HTERT RPE-1 (cell line): Measurements from ENCODE around the gene NUB1.

ENCODE experiments used
- in situ Hi-C: fragments of 300-500 bp; cut with MboI; formaldehyde crosslinking; loops from 4 replicates; pipeline ENCODE4 v1.14.3; 2020; ENCODE audit warnings: low sequenced_read_pairs

The NUB1 gene

DNA sequence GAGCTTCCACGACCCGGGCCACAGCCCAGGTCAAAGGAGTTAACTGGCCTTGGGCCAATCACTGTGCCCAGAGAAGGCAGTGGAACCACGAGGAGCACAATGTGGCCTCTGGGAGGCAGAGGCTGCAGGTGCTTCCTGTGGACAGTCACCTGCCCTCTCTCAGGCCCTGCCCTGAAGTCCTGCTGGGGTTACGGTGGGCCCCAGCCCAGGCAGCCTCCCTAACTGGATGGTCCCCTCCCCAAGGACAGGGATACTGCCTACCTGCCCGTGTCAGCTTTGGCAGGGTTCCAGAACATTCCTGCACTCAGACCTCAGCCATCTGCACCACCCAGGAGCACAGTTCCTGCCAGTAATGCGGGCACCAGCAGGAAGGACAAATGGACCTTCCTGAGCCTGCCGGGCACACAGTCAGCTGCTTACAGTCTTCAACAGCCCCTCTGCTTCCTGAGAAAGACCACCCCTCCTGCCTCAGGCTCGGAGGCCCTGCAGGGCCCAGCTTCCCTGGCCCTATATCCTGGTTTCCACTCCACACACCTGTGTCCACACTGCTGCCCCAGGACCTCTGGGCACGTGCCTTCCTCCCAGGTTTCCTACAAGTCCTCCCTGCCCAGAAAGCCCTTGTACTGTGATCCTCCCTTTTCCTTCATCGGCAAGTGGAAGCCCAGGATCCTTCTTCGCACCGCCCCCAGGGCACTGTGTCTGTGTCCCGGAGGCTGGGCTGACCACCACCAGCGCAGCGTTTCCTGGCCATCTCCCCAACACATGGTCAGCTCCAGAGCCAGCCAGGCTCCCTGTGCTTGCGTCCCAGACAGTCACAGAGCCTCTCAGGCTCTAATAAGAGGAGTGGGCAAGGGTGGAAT is 44.9 kb downstream of the NUB1 start:
- in situ Hi-C loops, result no loop called here

DNA sequence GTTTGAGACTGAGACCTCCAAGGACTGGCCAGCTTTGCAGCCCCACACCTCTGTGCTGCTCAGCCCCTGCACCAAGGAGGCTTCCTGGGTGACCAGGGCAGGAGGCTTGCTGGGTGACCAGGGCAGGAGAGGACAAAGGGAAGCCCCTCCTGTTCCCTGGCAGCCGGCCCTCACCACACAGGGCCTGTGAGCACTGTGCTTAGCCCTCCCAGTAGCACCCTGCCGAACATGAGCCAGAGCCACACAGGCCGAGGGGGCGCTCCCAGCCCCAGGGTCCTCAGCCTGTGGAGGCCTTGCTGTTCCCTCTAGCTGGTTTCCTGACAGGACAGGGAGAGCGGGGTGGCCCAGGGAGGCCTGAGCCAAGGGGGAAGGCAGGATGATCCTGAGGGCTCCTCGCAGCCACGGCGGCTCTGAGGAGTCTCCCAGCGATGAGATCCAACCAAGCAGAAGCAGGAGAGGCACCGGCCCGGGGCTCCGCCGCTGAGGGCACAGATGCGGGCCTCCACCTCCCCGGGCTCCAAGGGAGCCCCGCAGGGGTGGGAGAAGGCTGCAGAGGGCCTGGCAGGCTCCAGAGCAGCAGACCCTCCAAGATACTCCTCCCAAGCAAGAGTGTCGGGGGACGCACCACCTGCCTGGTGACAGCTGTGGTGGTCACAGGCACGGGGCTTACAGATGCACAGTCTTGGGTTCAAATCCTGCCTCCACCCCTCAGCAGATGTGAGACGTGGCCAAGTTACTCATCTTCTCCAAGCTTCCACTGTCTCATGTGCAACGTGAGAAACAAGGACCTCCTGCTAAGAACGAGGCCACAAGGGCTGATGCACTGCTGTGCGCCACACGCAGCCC is 45.8 kb downstream of the NUB1 start:
- in situ Hi-C loops, result no loop called here

DNA sequence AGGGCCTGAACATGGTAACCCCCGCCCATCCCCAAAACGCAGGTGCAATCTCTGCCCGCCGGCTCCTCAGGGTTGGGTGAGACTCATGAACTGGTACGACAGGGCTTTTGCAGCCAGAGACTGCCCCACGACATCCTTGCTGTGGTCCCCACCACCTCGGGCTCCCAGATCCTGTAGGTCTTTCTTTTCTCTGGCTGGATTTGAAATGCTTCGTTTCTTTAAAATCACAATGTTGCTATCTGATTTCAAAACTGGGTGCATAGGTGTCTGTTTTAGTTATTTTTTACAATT is 46.3 kb downstream of the NUB1 start:
- in situ Hi-C loops, result no loop called here

DNA sequence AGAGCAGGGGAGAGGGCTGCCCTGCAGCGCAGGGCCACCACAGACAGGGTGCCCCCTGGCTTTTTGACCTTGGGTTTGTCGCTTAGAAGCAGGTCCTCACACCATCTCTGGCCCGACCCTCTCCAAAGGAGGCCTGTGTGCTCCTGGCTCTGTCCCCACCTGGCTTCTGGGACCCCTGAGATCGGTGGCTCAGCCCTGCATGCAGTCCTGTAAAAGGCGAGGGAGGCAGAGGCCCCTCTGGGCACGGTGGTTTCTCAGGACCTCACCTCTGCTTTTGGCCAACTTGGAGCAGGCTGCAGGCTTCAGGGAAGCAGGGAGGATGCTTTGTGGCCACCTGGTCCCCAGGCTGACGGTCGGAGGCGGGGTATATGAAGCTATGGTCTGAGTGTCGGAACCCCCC is 46.8 kb downstream of the NUB1 start:
- in situ Hi-C loops, result no loop called here

DNA sequence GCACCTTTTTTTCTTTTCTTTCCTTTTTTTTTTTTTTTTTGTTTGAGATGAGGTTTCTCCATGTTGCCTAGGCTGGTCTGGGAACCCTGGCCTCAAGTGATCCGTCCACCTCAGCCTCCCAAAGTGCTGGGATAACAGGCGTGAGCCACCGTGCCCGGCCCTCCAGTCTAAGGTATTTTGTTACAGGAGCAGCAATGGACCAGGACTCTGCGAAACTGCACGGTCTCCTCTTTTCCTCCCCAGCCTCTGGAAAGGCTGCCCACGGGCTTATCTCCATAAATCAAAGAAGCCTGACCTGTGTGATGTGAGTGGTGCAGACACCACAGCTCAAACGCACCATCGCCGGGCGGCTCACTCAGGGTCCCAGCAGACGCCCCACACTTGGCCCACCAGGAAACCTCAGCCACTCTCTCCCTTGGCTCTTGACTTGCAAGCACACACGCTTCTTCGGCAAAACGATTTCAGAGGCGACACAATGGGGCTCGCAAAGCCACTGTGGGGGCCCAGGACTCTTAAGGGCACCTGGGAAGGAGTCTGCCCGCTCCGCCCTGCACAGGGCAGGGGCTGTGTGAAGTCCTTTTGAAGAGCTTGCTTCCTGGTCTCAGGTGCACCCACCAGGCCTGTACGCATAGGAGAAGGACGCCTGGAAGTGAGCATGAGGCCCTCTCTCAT is 47.6 kb downstream of the NUB1 start:
- in situ Hi-C loops, result no loop called here

DNA sequence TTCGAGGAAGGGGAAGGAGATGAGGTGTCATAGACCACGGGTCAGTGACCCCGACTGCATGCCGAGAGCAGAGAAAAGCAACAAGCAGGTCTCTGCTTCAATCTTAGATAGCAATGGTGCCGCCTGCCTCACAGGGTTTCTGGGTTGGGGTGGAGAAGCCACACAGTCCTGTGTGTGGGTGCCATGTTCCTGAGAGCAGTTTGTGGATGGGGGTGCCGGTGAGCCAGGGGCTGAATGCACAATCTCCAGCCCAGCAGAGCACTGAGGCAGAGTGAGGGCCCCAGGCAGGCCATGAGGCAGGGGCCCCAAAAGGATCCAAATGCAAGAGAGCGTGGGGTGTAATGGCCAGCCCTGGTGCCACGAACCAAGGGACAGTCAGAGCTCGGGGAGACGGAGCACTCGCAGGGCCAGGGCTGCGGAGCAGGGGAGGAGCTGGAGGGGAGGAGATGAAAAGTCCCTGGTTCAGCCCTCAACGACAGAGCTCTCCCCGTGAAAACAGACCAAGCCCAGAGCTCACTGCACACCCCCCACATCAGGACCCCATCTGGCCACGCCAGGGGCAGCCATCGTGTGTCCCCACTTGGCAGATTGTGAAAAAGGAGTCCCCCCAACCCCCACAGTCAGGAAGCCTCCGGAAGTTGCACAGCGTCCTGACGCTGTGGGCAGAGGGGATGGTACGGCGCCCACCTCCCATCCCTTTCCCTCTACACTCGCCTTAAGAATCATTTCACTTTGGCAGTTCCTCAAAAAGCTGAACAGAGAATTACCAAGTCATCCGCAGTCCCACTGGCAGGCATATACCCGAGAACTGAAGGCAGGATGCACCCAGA is 48.4 kb downstream of the NUB1 start:
- in situ Hi-C loops, result no loop called here

DNA sequence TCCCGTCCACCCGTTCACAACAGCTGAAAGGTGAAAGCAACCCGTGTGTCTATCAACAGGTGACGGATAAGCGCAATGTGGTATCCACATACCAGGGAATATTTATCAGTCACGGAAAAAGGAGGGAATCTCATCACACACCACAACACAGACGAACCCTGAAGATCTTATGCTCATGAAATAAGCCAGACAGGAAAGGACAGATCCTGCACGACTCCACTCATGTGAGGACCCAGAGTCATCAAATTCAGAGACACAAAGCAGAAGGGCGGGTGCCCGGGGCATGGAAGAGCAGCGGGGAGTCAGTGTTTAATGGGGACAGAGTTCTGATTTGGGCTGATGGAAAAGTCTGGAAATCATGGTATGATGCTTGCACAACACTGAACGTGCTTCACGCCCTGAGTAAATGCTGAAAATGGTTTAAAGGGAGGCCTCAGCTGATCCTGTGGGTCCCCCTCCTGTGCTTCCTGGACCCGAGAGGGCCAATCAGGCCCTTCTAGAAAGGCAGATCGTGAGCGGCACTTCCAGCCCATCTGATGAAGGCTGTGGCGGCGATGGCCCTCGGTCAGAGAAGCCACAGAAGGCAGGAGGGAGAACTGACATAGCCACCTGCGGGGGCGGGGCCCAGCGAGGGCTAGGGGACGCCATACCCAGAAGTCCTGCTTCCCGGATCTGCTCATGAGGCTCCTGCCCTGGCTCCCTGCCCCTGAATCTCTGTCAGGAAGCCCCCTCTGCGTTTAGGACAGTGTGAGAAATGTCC is 49.2 kb downstream of the NUB1 start:
- in situ Hi-C loops, result no loop called here

DNA sequence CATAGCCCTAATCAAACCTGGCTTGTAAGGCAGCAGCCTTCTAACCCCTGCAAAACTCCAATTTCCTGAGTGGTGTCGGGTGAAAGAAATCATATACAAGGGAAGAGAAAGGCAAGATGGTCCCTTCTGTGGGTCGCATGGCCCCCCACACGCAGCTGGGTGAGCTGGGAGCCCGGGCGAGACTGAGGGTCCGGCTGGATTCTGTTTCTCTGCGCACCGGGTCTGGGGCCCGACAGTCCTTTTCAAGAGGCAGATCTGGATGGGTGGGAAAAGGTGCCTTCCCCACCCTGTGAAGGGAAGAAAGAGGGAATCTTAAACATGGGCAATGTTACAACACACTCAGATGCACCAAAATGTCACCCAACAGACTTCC is 49.7 kb downstream of the NUB1 start:
- in situ Hi-C loops, result no loop called here

DNA sequence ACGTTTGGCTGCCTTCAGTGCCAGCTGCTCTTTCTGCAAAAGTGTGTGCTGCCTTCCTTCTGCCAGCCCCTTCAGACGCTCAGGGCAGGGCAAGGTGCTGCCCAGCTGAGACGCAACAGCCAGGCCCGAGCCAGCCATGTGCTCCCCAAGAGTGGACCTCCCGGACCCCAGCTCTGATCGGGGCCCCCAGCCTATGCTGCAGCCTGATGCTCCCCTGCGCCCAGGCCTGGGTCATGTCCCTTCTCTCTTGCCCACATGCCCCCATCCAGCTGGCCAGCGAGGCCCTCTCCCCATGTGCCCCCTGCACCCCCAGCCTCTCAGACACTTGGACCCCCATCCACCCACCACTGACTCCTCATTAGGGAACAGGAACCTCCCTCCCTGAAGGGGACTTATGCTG is 50.4 kb downstream of the NUB1 start:
- in situ Hi-C loops, result no loop called here

DNA sequence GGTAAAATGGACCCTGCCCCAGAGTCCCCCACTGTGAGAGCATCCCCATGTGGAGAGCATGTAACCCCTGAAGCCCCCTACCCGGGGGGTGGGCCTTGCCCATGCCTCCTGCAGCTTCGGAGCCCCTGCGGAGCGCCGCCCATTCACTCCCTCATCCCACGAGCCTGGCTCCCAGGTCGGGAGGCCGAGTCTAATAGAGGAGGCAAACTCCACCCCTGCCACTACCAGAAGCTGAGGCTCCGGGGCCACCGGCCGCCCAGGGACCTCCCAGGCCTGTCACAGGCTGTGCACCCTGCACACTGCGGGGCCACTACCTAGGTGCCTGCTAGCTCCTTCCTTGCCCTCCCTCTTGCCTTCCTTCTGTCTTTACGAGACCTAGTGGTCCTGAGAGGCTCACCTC is 50.8 kb downstream of the NUB1 start:
- in situ Hi-C loops, result no loop called here

DNA sequence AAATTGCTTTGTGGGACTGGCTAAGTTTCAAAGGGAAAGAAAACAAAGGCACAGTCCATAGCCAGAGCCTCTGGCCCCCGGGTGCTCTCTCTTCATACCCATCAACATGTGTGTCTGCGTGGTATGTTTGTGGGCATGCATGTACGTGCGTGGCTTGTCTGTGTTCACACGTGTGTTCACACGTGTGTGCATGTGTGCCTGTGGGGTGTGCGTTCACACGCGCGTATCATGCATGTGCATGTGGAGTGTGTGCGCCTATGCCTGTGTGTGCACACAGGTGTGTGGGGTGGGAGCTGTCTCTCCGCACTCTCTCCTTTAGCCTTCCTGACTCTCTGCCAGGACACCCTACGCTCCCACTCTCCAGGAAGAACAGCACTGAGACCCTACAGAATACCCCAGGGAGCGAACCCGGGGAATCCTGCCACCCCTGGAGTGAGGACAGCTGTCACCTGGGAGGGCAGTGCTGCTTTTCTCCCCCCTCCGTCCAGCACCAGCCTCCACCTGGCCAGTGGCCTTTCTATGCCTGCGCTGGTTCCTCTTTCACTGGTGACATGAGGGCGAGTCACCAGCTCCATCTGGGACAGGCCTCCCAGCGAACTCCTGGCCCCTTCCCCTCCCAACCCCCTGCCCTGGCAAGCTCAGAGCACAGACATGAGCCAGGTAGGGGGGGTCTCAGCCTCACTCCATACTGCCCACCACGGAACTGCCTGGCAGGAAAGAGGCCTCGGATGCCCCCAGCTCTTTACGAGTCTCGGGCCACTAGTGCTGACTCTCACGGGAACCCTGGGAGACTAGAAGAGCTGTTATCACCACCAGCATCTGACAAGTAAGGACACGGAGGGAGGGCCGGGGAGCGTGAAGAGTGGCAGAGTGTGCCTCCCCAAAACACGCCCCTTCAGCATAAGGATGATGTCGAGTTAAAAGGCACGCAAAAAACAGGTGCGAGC is 51.7 kb downstream of the NUB1 start:
- in situ Hi-C loops, result no loop called here

DNA sequence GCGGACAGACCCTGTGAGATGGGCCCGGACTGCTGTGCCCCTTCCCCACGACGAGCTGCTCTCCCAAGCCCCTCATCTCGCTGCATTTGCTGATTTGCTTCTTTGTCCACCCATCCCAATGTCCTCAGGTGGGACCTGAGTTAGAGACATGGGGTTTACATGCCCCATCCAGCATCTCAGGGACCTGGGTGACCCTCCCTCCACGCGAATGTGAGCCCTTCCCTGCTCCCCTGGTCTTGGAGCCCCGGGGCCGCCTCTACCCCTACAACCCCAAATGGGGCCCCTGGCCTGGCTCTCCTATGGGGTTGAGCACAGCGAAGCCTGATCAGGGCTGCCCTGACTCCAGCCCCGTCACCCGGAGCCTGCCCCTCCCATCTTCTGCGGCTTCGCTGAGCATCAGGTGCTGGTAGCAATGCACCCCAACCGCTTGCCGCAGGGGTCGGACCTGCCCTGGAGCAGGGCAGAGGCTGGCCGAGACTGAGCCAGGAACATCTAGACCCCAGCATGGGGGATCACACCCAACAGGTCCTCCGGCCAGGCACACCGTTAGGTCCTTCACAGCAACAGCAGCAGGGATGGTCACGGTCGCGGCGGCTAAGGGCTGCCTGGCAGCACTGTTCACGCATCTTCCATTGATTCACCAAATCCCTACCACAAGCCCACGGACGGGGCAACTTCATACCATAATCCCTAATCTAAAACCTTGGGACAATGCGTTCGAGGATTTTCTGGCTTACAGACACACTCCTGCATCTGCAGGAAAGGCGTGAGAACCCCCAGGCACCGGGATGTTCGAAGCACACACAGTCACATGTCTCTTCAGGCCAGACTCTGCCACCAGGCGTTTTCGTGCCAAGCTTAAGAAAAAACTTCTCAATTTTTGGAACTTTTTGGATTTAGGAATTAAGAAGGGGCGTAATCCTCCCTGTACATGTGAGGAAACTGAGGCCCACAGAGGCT is 52.7 kb downstream of the NUB1 start:
- in situ Hi-C loops, result no loop called here

DNA sequence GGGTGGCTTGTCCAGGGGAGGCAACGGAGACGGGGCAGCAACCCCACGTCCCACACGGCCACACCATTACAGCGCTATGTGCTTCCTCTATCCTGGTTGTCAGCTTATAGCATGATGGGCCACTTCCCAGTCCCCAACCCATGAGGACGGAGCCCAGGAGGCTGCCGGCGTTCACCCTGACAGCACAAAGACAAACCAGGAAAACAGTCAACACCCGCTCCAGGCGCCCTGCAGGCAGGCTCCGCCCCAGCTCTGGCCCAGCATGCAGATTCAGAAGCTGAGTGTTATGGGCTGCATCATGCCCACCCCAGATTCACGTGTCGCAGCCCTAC is 53.4 kb downstream of the NUB1 start:
- in situ Hi-C loops, result no loop called here

DNA sequence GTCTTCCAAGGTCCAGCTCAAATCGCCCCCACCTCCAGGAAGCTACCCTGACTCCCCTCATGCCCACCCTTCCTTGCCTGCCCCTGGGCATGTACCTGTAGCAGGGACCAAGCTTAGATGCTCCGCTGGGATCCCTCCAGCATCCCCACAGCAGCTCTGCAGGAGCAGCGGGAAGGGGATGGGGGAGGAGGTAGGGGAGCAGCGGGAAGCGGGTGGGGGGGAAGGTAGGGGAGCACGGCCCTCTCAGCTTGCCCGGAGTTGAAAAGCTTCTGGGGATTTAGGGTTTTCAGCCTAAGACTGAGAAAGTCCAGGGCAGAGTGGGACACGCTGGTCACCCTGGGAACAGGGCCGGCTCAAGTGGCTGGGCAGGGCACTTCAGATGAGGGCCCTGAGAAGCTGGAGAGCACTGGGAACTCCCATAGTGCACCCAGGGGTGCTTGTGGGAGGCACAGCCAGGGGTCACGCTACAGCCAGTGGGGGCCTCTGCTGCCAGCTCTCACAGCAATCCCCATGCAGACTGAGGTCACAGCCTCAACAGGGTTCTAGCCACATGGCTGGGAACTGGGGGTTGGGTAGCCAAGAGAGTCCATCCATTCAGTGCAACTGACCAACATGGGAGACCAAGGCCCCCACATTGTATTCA is 54.8 kb downstream of the NUB1 start:
- in situ Hi-C loops, result no loop called here

DNA sequence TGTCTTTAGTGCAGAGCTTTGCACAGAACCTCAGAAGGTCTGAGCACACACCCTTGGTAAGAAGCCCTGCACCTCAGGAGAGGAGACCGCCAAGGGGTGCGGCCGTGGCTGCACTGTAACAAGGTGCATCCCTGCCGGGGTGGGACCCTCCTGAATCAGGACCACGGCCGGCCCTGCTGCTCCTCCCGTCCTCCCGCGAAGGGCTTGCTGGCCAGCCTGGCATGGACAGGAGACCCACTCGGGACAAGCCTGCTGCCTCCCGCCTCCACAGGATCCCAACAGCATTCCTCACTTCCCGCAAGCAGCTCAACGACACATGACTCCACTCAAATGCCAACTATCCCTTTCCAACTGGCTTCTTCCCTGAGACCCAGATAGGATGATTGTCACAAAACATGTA is 55.4 kb downstream of the NUB1 start:
- in situ Hi-C loops, result no loop called here

DNA sequence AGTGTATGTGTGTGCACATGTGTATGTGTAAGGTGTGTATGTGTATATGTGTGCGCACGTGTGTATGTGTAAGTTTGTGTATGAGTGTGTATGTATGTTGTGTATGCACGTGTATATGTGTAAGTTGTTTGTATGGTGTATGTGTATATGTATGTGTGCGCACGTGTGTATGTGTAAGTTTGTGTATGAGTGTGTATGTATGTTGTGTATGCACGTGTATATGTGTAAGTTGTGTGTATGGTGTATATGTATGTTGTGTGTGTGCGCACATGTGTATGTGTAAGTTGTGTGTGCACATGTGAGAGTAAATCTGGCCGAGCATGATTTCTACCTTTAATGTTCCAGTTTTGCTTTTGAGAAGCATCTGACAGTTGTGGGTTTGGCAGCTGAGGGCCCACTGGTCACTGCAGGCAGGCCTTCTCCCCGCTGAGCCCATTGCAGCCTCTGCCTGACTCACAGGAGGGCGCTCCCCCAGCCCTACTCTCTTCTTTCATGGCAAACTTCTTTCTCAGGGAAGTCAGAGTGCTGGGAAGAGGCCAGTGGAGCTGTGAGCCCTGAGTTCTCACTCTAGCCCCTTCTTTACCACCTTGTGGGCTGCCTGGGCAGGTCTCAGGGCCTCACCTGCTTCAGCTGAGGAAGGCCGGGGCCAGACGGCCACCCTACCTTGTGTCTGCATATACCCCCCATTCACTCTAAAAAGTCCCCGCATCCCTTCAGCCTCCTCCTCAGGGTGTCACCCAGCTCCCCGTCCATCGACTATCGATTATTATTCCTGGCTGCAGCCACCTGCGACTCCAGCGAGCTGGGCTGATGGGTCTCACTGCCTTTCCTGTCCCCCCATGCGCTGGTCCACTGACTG is 57.1 kb downstream of the NUB1 start:
- in situ Hi-C loops, result no loop called here

DNA sequence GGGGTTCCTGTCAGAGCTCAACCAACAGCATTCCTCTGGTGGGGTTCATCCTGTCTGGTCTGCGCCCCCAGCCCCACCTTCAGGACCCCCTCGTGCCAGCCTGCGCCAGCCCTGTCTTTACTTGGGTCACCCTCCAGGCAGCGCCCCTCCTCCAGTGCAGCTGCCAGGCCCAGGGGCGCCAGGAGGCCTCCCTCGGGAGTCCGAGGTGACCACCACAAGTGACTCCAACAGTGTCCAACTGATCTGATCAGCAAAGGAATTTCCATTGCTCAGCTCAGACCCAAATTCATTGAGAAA is 57.6 kb downstream of the NUB1 start:
- in situ Hi-C loops, result no loop called here
